ENCODE measurements around the gene DOP1B.

- TF ChIP-seq CTCF (IDR thresholded peaks at IDR 0.05) (no peak), EP300 (IDR thresholded peaks at IDR 0.05) (no peak)
Measured at GRCh38 chr21:36147911-36148310, 8.7 kb upstream of the DOP1B start.
